Ecto neural progenitor cell (in vitro differentiated cells): ENCODE results near the gene EML4.

Source experiments
- DNase-seq: peaks from one replicate; pipeline ENCODE4 v3.0.0-alpha.2; 2018; ENCODE audit warnings: low spot score

The EML4 gene

DNA sequence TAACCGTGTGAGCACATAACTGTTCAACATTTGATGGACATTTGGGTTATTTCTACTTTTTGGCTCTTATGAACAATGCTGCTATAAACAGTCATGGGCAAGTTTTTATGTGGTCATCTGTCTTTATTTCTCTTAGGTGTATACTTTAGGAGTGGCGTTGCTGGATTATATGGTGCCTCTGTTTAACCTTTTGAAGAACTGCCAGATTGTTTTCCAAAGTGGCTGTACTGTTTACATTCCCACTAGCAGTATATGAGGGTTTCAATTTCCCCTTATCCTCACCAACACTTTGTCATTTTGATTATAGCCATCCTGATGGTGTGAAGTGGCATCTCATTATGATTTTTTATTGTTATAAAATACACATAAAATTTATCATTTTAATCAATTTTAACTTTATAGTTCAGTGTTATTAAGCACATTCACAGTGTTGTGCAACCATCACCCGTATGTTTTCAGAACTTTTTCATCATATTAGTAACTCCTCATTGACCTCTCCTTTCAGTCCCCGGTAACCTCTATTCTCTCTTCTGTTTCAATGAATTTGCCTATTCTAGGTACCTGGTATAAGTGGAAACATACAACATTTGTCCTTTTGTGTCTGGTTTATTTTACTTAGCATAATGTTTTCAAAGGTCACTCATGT is 55.4 kb downstream of the EML4 start:
- no peak for DNase-seq

GRCh38 chr2:42225573-42225972 is 56.4 kb downstream of the EML4 start:
- DNase-seq, result no peak

- no peak for DNase-seq
Observed at GRCh38 chr2:42227491-42227890, 58.3 kb downstream of the EML4 start.

GRCh38 chr2:42228101-42228500 is 58.9 kb downstream of the EML4 start:
- DNase-seq, result no peak

DNA sequence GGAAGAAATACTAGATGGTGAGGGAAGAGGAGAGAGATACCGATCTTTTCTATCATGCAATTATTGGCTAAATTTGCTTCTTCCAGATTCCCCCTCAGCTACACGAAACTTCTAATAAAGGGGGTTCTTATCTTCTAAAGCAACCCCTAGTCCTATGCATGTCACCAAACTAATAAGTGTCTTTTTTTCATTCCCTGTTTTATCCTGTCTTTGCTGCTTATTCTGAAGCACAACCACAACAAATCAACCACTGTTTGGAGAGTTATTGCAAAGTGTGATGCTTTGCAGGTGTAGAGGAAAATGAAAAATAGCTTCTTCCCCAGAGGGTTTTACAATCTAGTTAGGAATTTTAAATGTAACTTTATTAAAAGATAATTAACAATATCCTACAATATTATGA is 60.8 kb downstream of the EML4 start:
- no peak for DNase-seq

GRCh38 chr2:42230891-42231290 is 61.7 kb downstream of the EML4 start:
- no peak for DNase-seq

DNA sequence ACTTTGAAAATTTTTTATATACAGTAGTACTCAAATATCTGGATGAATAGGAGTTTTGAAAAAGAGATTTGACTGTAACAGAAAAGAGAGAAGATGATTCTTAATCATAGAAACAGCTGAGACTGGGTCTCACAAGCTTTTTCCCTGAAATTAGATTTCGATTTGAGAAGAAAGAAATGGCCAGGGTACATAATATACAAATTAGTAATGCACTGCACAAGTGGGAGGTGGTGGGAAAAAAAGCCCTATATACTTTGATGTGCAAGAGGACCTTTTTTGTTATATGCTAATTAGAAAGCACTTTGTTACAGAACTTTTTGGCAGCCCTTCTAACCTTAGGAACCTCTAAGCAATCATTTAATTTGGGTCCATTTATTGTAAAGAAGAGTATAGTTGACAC is 62.9 kb downstream of the EML4 start:
- no peak for DNase-seq

- no peak for DNase-seq
Observed at GRCh38 chr2:42233976-42234441, 64.9 kb downstream of the EML4 start.

GRCh38 chr2:42236911-42237310 is 67.8 kb downstream of the EML4 start:
- DNase-seq, result no peak

- peak; percentile 51 for DNase-seq
Observed at GRCh38 chr2:42238644-42239288, 69.6 kb downstream of the EML4 start.

DNA sequence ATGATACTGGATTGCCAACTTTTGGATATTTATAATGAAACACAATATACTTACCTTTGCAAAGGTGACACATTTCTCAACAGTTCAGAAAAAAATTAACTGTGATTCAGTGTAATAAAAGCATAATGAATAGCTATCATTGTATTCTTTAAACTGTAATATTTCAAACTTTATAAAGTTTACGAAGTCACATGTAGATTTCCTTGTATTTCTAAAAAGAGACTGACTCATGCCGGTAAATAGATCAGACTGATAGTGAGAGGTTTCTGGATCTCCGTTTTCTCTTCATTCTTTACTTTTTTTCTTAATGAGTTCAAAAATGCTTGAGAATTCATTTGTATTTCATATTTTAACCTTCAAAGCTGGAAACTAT is 70.1 kb downstream of the EML4 start:
- DNase-seq, result no peak

GRCh38 chr2:42239811-42240210 is 70.7 kb downstream of the EML4 start:
- no peak for DNase-seq

- DNase-seq, result no peak
Observed at GRCh38 chr2:42241517-42241916, 72.4 kb downstream of the EML4 start.

DNA sequence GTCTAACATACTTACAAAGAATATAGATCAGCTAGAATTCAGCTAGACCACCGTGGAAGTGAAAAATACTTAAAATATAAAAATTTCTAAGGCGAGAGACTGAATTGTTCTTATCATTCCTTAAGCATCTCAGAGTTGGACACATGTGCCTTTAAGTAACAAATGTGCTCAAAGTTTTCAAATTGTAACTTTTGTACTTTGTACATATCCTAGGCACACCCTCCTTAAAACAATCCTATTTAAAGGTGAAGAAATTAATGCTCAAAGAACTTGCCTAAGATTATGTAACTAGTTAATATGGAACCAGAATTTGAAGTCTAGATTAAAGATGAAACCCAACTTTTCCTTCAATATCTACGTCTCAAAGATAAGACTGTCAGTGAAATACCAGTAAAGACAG is 74.1 kb downstream of the EML4 start:
- no peak for DNase-seq

DNA sequence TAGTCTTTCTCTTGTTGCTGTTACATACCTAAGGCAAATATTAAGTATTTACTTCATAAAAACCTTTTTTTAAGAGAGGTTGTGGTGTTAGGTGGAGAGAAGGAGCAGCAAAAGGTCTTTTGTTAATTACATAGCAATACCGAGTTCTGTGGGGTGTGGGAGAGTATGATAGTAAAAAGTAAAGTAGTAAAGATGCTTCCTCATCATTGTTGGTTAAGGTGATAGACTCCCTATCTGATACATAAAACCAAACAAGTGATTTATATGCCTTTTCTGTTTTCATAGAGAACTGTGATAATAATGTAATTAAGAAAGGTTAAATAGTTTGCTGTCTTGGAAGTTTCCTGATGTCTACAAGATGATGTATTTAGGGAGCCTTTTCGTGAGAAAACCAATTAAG is 75.4 kb downstream of the EML4 start:
- no peak for DNase-seq

GRCh38 chr2:42245396-42245795 is 76.2 kb downstream of the EML4 start:
- no peak for DNase-seq

GRCh38 chr2:42246562-42246961 is 77.4 kb downstream of the EML4 start:
- DNase-seq, result no peak

- DNase-seq, result no peak
Observed at GRCh38 chr2:42248846-42249245, 79.7 kb downstream of the EML4 start.

DNA sequence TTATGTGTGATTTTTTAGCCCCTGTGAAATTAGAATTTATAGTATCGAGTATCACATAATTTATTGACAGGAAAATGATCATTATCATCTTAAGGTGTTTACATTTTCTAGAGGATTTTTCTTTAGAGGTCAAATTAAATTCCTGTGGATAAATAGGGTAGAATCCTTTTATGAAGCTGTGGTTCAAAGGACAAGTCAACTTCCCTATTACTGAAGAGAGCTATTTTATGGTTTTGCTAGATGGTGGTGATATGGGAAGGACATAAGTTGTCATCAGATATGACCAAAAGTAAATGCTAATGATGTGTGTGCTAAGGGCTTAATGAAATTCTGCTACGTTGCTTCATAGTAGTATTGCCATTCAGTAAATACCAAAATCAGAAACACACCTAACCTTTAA is 80.1 kb downstream of the EML4 start:
- no peak for DNase-seq

- no peak for DNase-seq
Observed at GRCh38 chr2:42249887-42250286, 80.7 kb downstream of the EML4 start.

DNA sequence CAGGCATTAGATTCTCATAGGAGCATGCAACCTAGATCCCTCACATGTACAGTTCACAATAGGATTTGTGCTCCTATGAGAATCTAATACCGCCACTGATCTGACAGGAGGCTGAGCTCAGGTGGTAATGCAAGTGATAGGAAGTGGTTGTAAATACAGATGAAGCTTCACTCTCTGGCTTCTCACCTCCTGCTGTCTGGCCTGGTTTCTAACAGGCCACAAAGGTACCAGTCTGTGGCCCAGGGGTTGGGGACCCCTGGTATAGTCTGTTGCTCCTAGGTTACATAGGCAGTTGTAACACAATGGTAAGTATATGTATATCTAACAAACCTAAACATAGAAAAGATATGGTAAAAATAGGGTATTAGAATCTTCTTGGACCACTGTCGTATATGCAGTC is 81.8 kb downstream of the EML4 start:
- DNase-seq, result no peak

- no peak for DNase-seq
Observed at GRCh38 chr2:42252464-42252863, 83.3 kb downstream of the EML4 start.

DNA sequence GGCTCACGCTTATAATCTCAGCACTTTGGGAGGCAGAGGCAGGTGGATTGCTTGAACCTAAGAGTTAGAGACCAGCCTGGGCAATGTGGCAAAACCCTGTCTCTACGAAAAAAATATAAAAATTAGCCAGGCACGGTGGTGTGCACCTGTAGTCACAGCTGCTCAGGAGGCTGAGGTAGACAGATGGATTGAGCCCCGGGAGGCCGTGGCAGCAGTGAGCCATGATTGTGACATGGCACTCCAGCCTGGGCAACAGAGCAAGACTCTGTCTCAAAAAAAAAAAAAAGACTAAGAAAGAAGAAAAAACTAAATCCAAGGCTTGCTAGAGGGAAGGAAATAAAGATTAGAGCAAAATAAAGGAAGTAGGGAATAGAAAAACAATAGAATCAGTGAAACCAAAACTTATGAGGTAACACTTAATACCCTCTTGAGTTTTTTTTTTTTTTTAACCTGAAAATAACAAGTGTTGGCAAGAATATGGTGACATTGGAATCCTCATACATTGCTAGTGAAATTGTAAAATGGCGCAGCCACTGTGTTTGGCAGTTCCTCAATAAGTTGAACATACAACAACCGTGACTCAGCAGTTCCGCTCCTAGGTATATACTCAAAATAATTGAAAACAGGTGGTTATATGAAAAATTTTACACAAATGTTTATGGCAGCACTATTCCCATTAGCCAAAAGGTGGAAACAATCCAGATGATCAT is 85.2 kb downstream of the EML4 start:
- DNase-seq, result no peak

- DNase-seq, result no peak
Observed at GRCh38 chr2:42256505-42256904, 87.4 kb downstream of the EML4 start.
